Effector memory CD8-positive, alpha-beta T cell (primary cell): ENCODE data around the gene SQOR.

ENCODE experiments used
- ATAC-seq: fragments of 150-1000 bp; cut with Tn5 transposase; replicated peaks from 2 replicates; pipeline ENCODE4 v1.10.0; 2021; ENCODE audit warnings: mild to moderate bottlenecking, moderate library complexity
- DNase-seq, 3 experiments: peaks; one replicate each; pipeline ENCODE4 v3.0.0; 2021
- H3K27ac Mint-ChIP-seq, 2 donors: one replicate each; pipeline ENCODE4 v1.8.0; 2022; ENCODE audit warnings: mild to moderate bottlenecking in 2 of 2, mixed read lengths in 2 of 2, moderate library complexity in 2 of 2
- H3K27me3 Mint-ChIP-seq, 2 donors: one replicate each; pipeline ENCODE4 v1.8.0; 2022; ENCODE audit warnings: mixed read lengths in 2 of 2
- H3K36me3 Mint-ChIP-seq: one replicate; pipeline ENCODE4 v1.8.0; 2022; ENCODE audit warnings: mild to moderate bottlenecking, moderate library complexity, mixed read lengths; ENCODE audit not compliant: insufficient read depth
- H3K4me1 Mint-ChIP-seq, 2 donors: one replicate each; pipeline ENCODE4 v1.8.0; 2022; ENCODE audit warnings: low read depth in 2 of 2, mixed read lengths in 2 of 2
- H3K4me3 Mint-ChIP-seq, 2 donors: one replicate each; pipeline ENCODE4 v1.8.0; 2022; ENCODE audit warnings: mild to moderate bottlenecking in 2 of 2, mixed read lengths in 2 of 2, moderate library complexity in 2 of 2
- H3K9me3 Mint-ChIP-seq, 2 donors: one replicate each; pipeline ENCODE4 v1.8.0; 2022; ENCODE audit warnings: mixed read lengths in 2 of 2

The SQOR gene

GRCh38 chr15:45677797-45678196 lies 43.0 kb downstream of the SQOR start:
- peaks cover 0 to 4% of the 10 kb centered on the region in 2 donors for H3K4me1 Mint-ChIP-seq
- H3K4me3 Mint-ChIP-seq: no peak overlapping the region
- DNase-seq (no peak), ATAC-seq (no peak)
- H3K36me3 Mint-ChIP-seq: peaks cover 77% of the 10 kb centered on the region
- no peak overlapping the region for H3K27ac Mint-ChIP-seq
- no peaks in the 10 kb centered on the region for H3K27me3 Mint-ChIP-seq
- no peaks in the 10 kb centered on the region for H3K9me3 Mint-ChIP-seq

GRCh38 chr15:45678459-45679178 lies 43.8 kb downstream of the SQOR start:
- ATAC-seq: no peak
- H3K27ac Mint-ChIP-seq: peak overlapping the region; percentile 44 to 53
- no peak overlapping the region for H3K4me3 Mint-ChIP-seq
- H3K9me3 Mint-ChIP-seq: no peaks in the 10 kb centered on the region
- H3K36me3 Mint-ChIP-seq: peaks cover 79% of the 10 kb centered on the region
- no peak for DNase-seq
- H3K4me1 Mint-ChIP-seq: peaks cover 0 to 4% of the 10 kb centered on the region in 2 donors
- no peaks in the 10 kb centered on the region for H3K27me3 Mint-ChIP-seq

GRCh38 chr15:45684533-45684932 lies 49.7 kb downstream of the SQOR start:
- peaks cover 0 to 1% of the 10 kb centered on the region in 2 donors for H3K4me1 Mint-ChIP-seq
- H3K27ac Mint-ChIP-seq: peak overlapping the region in 1 of 2 donors; percentile 4
- H3K9me3 Mint-ChIP-seq: no peaks in the 10 kb centered on the region
- DNase-seq: no peak
- no peak for ATAC-seq
- H3K4me3 Mint-ChIP-seq: no peak overlapping the region
- no peaks in the 10 kb centered on the region for H3K27me3 Mint-ChIP-seq
- H3K36me3 Mint-ChIP-seq: peaks cover 79% of the 10 kb centered on the region

GRCh38 chr15:45689616-45690015 lies 54.8 kb downstream of the SQOR start:
- H3K27me3 Mint-ChIP-seq: no peaks in the 10 kb centered on the region

GRCh38 chr15:45690581-45691260 lies 55.9 kb downstream of the SQOR start:
- H3K9me3 Mint-ChIP-seq: no peaks in the 10 kb centered on the region
- peak overlapping the region in 1 of 2 donors; percentile 41 for H3K27ac Mint-ChIP-seq
- no peak overlapping the region for H3K4me3 Mint-ChIP-seq
- DNase-seq (no peak), ATAC-seq (no peak)
- no peaks in the 10 kb centered on the region for H3K27me3 Mint-ChIP-seq
- peaks cover 64% of the 10 kb centered on the region for H3K36me3 Mint-ChIP-seq
- no peaks in the 10 kb centered on the region for H3K4me1 Mint-ChIP-seq

More at GRCh38 chr15:45689616-45690015, 54.8 kb downstream of the SQOR start:
- H3K9me3 Mint-ChIP-seq: no peaks in the 10 kb centered on the region
- H3K36me3 Mint-ChIP-seq: peaks cover 69% of the 10 kb centered on the region
- DNase-seq (no peak), ATAC-seq (no peak)
- no peak overlapping the region for H3K4me3 Mint-ChIP-seq
- peak overlapping the region in 1 of 2 donors; percentile 41 for H3K27ac Mint-ChIP-seq
- peaks cover 0 to 1% of the 10 kb centered on the region in 2 donors for H3K4me1 Mint-ChIP-seq

GRCh38 chr15:45701108-45701507 lies 66.3 kb downstream of the SQOR start:
- peaks cover 4 to 11% of the 10 kb centered on the region in 2 donors for H3K27me3 Mint-ChIP-seq
- peaks cover 11 to 14% of the 10 kb centered on the region in 2 donors for H3K4me1 Mint-ChIP-seq
- H3K27ac Mint-ChIP-seq: no peak overlapping the region
- no peak for DNase-seq
- no peak for ATAC-seq
- H3K36me3 Mint-ChIP-seq: peaks cover 3% of the 10 kb centered on the region
- H3K4me3 Mint-ChIP-seq: no peak overlapping the region
- no peaks in the 10 kb centered on the region for H3K9me3 Mint-ChIP-seq

- ATAC-seq (no peak), DNase-seq (no peak)
- H3K27ac Mint-ChIP-seq: no peak overlapping the region
- peaks cover 4 to 11% of the 10 kb centered on the region in 2 donors for H3K27me3 Mint-ChIP-seq
- H3K4me3 Mint-ChIP-seq: no peak overlapping the region
- peaks cover 11 to 14% of the 10 kb centered on the region in 2 donors for H3K4me1 Mint-ChIP-seq
- H3K36me3 Mint-ChIP-seq: peaks cover 3% of the 10 kb centered on the region
- H3K9me3 Mint-ChIP-seq: no peaks in the 10 kb centered on the region
These were observed 67.2 kb downstream of the SQOR start for GRCh38 chr15:45702041-45702440.

GRCh38 chr15:45703670-45704328 lies 69.0 kb downstream of the SQOR start:
- no peak for DNase-seq
- Mint-ChIP-seq H3K27me3 (peaks cover 4 to 17% of the 10 kb centered on the region in 2 donors), H3K4me3 (peak overlapping the region; percentile 86 to 87), H3K27ac (no peak overlapping the region), H3K36me3 (no peaks in the 10 kb centered on the region), H3K4me1 (peaks cover 11 to 14% of the 10 kb centered on the region in 2 donors), H3K9me3 (no peaks in the 10 kb centered on the region)
- no peak for ATAC-seq

- peaks cover 4 to 17% of the 10 kb centered on the region in 2 donors for H3K27me3 Mint-ChIP-seq
- H3K9me3 Mint-ChIP-seq: no peaks in the 10 kb centered on the region
- no peaks in the 10 kb centered on the region for H3K36me3 Mint-ChIP-seq
- H3K27ac Mint-ChIP-seq: peak overlapping the region; percentile 65 to 71
- ATAC-seq (peak; percentile 46), DNase-seq (peak in 1 of 3 experiments; percentile 14)
- H3K4me3 Mint-ChIP-seq: peak overlapping the region; percentile 86 to 87
- peaks cover 11 to 14% of the 10 kb centered on the region in 2 donors for H3K4me1 Mint-ChIP-seq
These were observed 69.8 kb downstream of the SQOR start for GRCh38 chr15:45704329-45705249.

- peak overlapping the region; percentile 65 to 71 for H3K27ac Mint-ChIP-seq
- H3K4me3 Mint-ChIP-seq: peak overlapping the region; percentile 86 to 87
- no peaks in the 10 kb centered on the region for H3K36me3 Mint-ChIP-seq
- peaks cover 11 to 14% of the 10 kb centered on the region in 2 donors for H3K4me1 Mint-ChIP-seq
- ATAC-seq: peak; percentile 90
- peak; percentile 55 to 61 (median 57) for DNase-seq
- H3K27me3 Mint-ChIP-seq: peaks cover 4 to 17% of the 10 kb centered on the region in 2 donors
- no peaks in the 10 kb centered on the region for H3K9me3 Mint-ChIP-seq
These were observed 71.0 kb downstream of the SQOR start for GRCh38 chr15:45705510-45706473.

- H3K4me1 Mint-ChIP-seq: peaks cover 4% of the 10 kb centered on the region in 2 donors
- ATAC-seq (no peak), DNase-seq (no peak)
- H3K36me3 Mint-ChIP-seq: no peaks in the 10 kb centered on the region
- no peak overlapping the region for H3K27ac Mint-ChIP-seq
- H3K9me3 Mint-ChIP-seq: no peaks in the 10 kb centered on the region
- no peak overlapping the region for H3K4me3 Mint-ChIP-seq
- H3K27me3 Mint-ChIP-seq: peaks cover 20 to 30% of the 10 kb centered on the region in 2 donors
These were observed 75.8 kb downstream of the SQOR start for GRCh38 chr15:45710657-45711056.
